ENCODE data around the gene MCM10. TPM values are rescaled to one million over a fixed set of nuclear protein-coding genes. Genes with fewer than 3 reads are reported as not detected.

MCM10 gene
- total RNA-seq, 4 donors from 2014 or later: 1.0 to 6.4 (median 5.0) TPM

GRCh38 chr10:13221572-13221971 is 60.2 kb downstream of the MCM10 start:
- TF ChIP-seq CTCF (IDR thresholded peaks at IDR 0.05; ENCODE audit: low read depth): no peak

- no peak for TF ChIP-seq CTCF (IDR thresholded peaks at IDR 0.05; ENCODE audit: low read depth)
Measured at GRCh38 chr10:13222151-13222550, 60.8 kb downstream of the MCM10 start.

- no peak for TF ChIP-seq CTCF (IDR thresholded peaks at IDR 0.05; ENCODE audit: low read depth)
Measured at GRCh38 chr10:13222566-13222965, 61.2 kb downstream of the MCM10 start.

GRCh38 chr10:13223241-13223640 is 61.9 kb downstream of the MCM10 start:
- TF ChIP-seq CTCF (IDR thresholded peaks at IDR 0.05; ENCODE audit: low read depth): no peak

- no peak for TF ChIP-seq CTCF (IDR thresholded peaks at IDR 0.05; ENCODE audit: low read depth)
Measured at GRCh38 chr10:13224210-13224995, 63.0 kb downstream of the MCM10 start.

- TF ChIP-seq CTCF (IDR thresholded peaks at IDR 0.05; ENCODE audit: low read depth): no peak
Measured at GRCh38 chr10:13225601-13226000, 64.2 kb downstream of the MCM10 start.

GRCh38 chr10:13227031-13227430 is 65.7 kb downstream of the MCM10 start:
- TF ChIP-seq CTCF (IDR thresholded peaks at IDR 0.05; ENCODE audit: low read depth): no peak
